Hepatocyte (in vitro differentiated cells): Measurements from ENCODE around the gene ADAMTS12. TPM values are rescaled to one million over a fixed set of nuclear protein-coding genes. Genes with fewer than 3 reads are reported as not detected.

Experiments used
- DNase-seq: peaks from one replicate; pipeline ENCODE4 v3.0.0-alpha.2; 2016; ENCODE audit warnings: low spot score
- H2AFZ ChIP-seq: fragments of 200-600 bp; sonication (generic); 2 replicates; pipeline ENCODE4 v1.6.0; 2016; ENCODE audit warnings: antibody characterized with exemption, mild to moderate bottlenecking
- H3K27ac ChIP-seq: fragments of 200-600 bp; sonication (generic); 2 replicates; pipeline ENCODE4 v1.5.1; 2016; ENCODE audit warnings: mild to moderate bottlenecking
- H3K27me3 ChIP-seq: fragments of 200-600 bp; sonication (generic); 2 replicates; pipeline ENCODE4 v1.6.1; 2016
- H3K36me3 ChIP-seq: fragments of 200-600 bp; sonication (generic); replicated peaks from 2 replicates; pipeline ENCODE4 v1.5.1; 2016; ENCODE audit warnings: low read depth; ENCODE audit not compliant: insufficient read depth
- H3K4me1 ChIP-seq: fragments of 200-600 bp; sonication (generic); 2 replicates; pipeline ENCODE4 v1.5.1; 2016; ENCODE audit warnings: mild to moderate bottlenecking, moderate library complexity; ENCODE audit not compliant: insufficient read depth
- H3K4me2 ChIP-seq: fragments of 200-600 bp; sonication (generic); 2 replicates; pipeline ENCODE4 v1.6.0; 2016
- H3K4me3 ChIP-seq: fragments of 200-600 bp; sonication (generic); 2 replicates; pipeline ENCODE4 v1.5.1; 2016; ENCODE audit warnings: mild to moderate bottlenecking
- H3K79me2 ChIP-seq: fragments of 200-600 bp; sonication (generic); 2 replicates; pipeline ENCODE4 v1.6.0; 2017; ENCODE audit warnings: mild to moderate bottlenecking
- H3K9me2 ChIP-seq: fragments of 200-600 bp; sonication (generic); replicated peaks from 2 replicates; pipeline ENCODE4 v1.6.0; 2017; ENCODE audit warnings: mild to moderate bottlenecking; ENCODE audit not compliant: insufficient read depth
- H3K9me3 ChIP-seq: fragments of 200-600 bp; sonication (generic); 2 replicates; pipeline ENCODE4 v1.5.1; 2016; ENCODE audit warnings: low read depth, mild to moderate bottlenecking
- H4K20me1 ChIP-seq: fragments of 200-600 bp; sonication (generic); 2 replicates; pipeline ENCODE4 v1.6.0; 2016; ENCODE audit warnings: mild to moderate bottlenecking; ENCODE audit not compliant: insufficient read depth, poor library complexity, severe bottlenecking
- CTCF ChIP-seq: fragments of 200-600 bp; sonication (generic); IDR thresholded peaks from 2 replicates; pipeline ENCODE4 v1.5.1; 2016; ENCODE audit warnings: antibody characterized with exemption, mild to moderate bottlenecking; ENCODE audit not compliant: poor library complexity
- EZH2 ChIP-seq: fragments of 200-600 bp; sonication (generic); IDR thresholded peaks from 2 replicates; pipeline ENCODE4 v1.6.1; 2016; ENCODE audit warnings: antibody characterized with exemption, mild to moderate bottlenecking, borderline replicate concordance
- EZH2phosphoT487 ChIP-seq: fragments of 200-600 bp; sonication (generic); IDR thresholded peaks from one replicate; pipeline ENCODE4 v1.6.1; 2018; ENCODE audit warnings: antibody characterized with exemption, mild to moderate bottlenecking, low read depth, moderate library complexity; ENCODE audit not compliant: unreplicated experiment, severe bottlenecking
- WGBS: methylation state at CpG from one replicate; pipeline ENCODE4 v1.1.6; 2016; ENCODE audit warnings: low lambda C conversion rate; ENCODE audit errors: missing lambda C conversion rate; 5-methylcytosine and 5-hydroxymethylcytosine counted together
- polyA plus RNA-seq: library from polyadenylated mRNA; unstranded; fragments of >200 nt; fragmentation: Nextera tagmentation; extraction: Ambion mirVana; gene quantifications from 2 replicates; pipeline ENCODE4 v1.2.1, GENCODE V29; 2016
- small RNA-seq: library from RNA; depleted of rRNA; stranded (forward); fragments of <200 nt; gene quantifications from one replicate; pipeline ENCODE3, GENCODE V24; 2014
- total RNA-seq: library from RNA; depleted of rRNA; stranded (reverse); fragments of >200 nt; gene quantifications from 2 replicates; pipeline ENCODE4 v1.2.3, GENCODE V29; 2014

Gene ADAMTS12
- total and polyA plus RNA-seq, 2 experiments from 2014 or later: 3.2 to 8.9 TPM

- no peak for DNase-seq
- Histone ChIP-seq H3K27ac (no peak overlapping the region), H3K79me2 (no peaks in the 10 kb centered on the region), H3K4me2 (no peak overlapping the region), H3K4me1 (no peaks in the 10 kb centered on the region), H3K27me3 (no peaks in the 10 kb centered on the region), H4K20me1 (no peaks in the 10 kb centered on the region), H3K4me3 (no peak overlapping the region), H3K9me3 (no peaks in the 10 kb centered on the region), H3K9me2 (no peaks in the 10 kb centered on the region), H2AFZ (no peak overlapping the region), H3K36me3 (peaks cover 3% of the 10 kb centered on the region)
- no peak for TF ChIP-seq EZH2
- no peak for TF ChIP-seq EZH2phosphoT487
- TF ChIP-seq CTCF: no peak
- WGBS: 96% methylated on average over 3 of the region's 3 CpGs
These were observed 416.8 kb downstream of the ADAMTS12 start for GRCh38 chr5:33474931-33475499.

GRCh38 chr5:33474004-33474403, 417.8 kb downstream of the ADAMTS12 start:
- Histone ChIP-seq H3K9me2 (no peaks in the 10 kb centered on the region), H4K20me1 (no peaks in the 10 kb centered on the region), H3K27me3 (no peaks in the 10 kb centered on the region), H3K4me2 (no peak overlapping the region), H2AFZ (no peak overlapping the region), H3K4me1 (no peaks in the 10 kb centered on the region), H3K79me2 (no peaks in the 10 kb centered on the region), H3K4me3 (no peak overlapping the region), H3K36me3 (peaks cover 3% of the 10 kb centered on the region), H3K27ac (no peak overlapping the region), H3K9me3 (no peaks in the 10 kb centered on the region)
- no peak for DNase-seq
- TF ChIP-seq CTCF (no peak), EZH2 (no peak), EZH2phosphoT487 (no peak)
- 98% methylated on average over 2 of the region's 2 CpGs for whole genome bisulfite sequencing

Small RNA genes within 50 kb of the gene (small RNA-seq; reads per million reads assigned to genes)
- not detected for gene RNU6-923P

Other genes with a start within 250 kb of the ADAMTS12 start
- not detected in 2 replicates for gene RXFP3, start 44.4 kb upstream of the ADAMTS12 start, total RNA-seq
- not detected in 2 replicates for gene RXFP3, start 44.4 kb upstream of the ADAMTS12 start, polyA plus RNA-seq
- 1.4 TPM in 1 of 2 replicates, not detected in the other for gene SLC45A2, start 92.7 kb upstream of the ADAMTS12 start, total RNA-seq
- 0.97 and 1.8 TPM in 2 replicates for gene SLC45A2, start 92.7 kb upstream of the ADAMTS12 start, polyA plus RNA-seq
- 65.9 and 92.4 TPM in 2 replicates for gene AMACR, start 116.1 kb upstream of the ADAMTS12 start, total RNA-seq
- 57.3 and 68.6 TPM in 2 replicates for gene AMACR, start 116.1 kb upstream of the ADAMTS12 start, polyA plus RNA-seq
- gene C1QTNF3, start 151.2 kb upstream of the ADAMTS12 start, total RNA-seq: 4.3 and 7.4 TPM in 2 replicates
- 0.91 and 2.7 TPM in 2 replicates for gene C1QTNF3, start 151.2 kb upstream of the ADAMTS12 start, polyA plus RNA-seq